ENCODE results near the gene AMOTL1.
A peak's percentile ranks its signal among the peaks of the same experiment; 100 is the strongest.

AMOTL1 gene

DNA sequence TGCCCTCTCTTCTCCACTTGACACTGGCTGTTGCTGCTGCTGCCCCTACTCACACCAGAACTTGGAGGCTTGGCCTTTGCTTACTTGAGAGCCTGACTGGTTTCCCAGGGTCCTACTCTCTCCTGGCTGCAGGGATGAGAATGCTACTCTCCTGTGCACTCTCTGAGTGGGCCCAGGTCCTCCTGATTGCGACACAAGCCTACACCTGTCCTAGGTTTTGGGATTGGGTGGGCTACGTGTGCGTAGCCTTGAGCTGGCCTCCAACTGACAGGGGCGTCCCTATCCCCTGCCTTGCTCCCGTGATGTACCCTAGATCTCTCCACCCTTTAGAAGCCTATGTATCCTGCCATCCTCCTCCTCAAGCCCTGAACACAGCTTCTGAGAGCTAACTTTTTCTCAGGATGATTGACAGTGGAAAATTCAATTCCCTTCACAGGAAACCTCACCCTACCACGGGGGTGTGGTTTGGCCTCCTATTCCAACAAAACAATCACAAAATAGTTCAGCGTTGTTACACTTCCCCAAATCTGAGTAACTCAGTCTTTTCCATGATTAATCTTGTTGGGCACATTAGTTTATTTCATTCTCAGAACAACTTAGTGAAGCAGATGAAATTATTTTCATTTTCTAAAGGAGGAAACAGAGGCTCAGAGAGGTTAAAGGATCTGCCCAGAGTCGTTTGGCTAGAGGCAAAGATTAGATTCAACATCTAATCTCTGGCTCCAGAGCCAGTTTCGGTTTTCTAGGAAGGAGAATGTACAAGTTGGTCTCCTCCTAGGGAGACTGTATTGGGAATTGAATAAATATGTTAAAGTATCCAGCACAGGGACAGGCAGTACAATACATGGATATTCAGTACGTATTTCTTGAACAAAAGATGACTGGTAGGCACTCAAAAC lies 17.6 kb upstream of the AMOTL1 start:
- Histone ChIP-seq H3K36me3 (ENCODE audit: insufficient read depth, low read length) (no peaks in the 10 kb centered on the region), H3K4me3 (no peak overlapping the region), H3K9ac (ENCODE audit: insufficient read length) (no peak overlapping the region), H3K27ac (no peak overlapping the region), H3K9me3 (ENCODE audit: low read depth, low read length) (no peaks in the 10 kb centered on the region)
- TF ChIP-seq FOXP2 (optimal IDR thresholded peaks at IDR 0.05; ENCODE audit: control extremely low read depth, extremely low read length, insufficient read depth): no peak
- no peak for DNase-seq (ENCODE audit: low read depth, low spot score)

DNA sequence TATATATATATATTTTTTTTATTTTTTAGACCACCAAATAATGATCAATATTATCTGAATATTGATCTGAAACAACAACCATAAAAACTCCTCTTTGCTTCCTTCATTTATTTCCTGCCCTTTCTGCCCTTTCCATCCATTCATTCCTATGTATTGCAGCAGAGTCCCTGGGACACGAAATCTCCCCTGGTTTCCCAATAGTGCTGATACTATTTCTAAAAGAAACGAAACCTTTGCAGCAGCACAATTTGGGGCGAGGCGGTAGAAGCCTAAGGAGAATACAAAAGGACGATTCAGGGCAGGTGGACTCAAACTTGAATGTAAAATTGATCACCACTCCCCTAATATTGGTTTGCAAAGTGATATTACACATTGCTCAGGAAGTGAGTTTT lies 16.9 kb upstream of the AMOTL1 start:
- H3K9ac ChIP-seq (ENCODE audit: insufficient read length): no peak overlapping the region
- no peaks in the 10 kb centered on the region for H3K36me3 ChIP-seq (ENCODE audit: insufficient read depth, low read length)
- DNase-seq (ENCODE audit: low read depth, low spot score): no peak
- TF ChIP-seq POLR2AphosphoS5 (IDR thresholded peaks at IDR 0.05; ENCODE audit: borderline replicate concordance, low read depth, low read length) (no peak), FOXP2 (optimal IDR thresholded peaks at IDR 0.05; ENCODE audit: control extremely low read depth, extremely low read length, insufficient read depth) (no peak), EZH2 (IDR thresholded peaks at IDR 0.05) (no peak)
- no peak overlapping the region for H3K4me3 ChIP-seq
- H3K9me3 ChIP-seq (ENCODE audit: low read depth, low read length): no peaks in the 10 kb centered on the region
- H3K27ac ChIP-seq: no peak overlapping the region

DNA sequence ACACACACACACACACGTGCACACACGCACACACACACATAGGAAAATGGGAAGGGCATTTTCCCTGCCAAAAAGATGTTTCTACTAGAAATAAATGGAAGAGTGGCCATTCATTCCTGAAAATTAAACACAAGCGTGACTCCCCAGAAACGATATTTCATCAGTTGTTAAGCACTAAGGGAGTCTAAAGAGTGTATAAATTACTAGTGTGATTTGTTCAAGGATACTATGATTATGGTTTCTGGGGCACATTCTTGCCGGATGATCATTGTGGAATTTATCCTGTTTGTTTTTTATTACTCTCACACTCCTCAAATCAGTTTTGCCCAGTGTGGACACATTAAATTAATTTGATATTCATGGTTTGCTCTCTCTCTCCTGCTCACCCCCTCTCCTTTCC lies 16.4 kb upstream of the AMOTL1 start:
- Histone ChIP-seq H3K4me3 (no peak overlapping the region), H3K36me3 (ENCODE audit: insufficient read depth, low read length) (no peaks in the 10 kb centered on the region), H3K9ac (ENCODE audit: insufficient read length) (no peak overlapping the region), H3K9me3 (ENCODE audit: low read depth, low read length) (no peaks in the 10 kb centered on the region), H3K27ac (no peak overlapping the region)
- no peak for DNase-seq (ENCODE audit: low read depth, low spot score)
- no peak for TF ChIP-seq POLR2AphosphoS5 (IDR thresholded peaks at IDR 0.05; ENCODE audit: borderline replicate concordance, low read depth, low read length)
- no peak for TF ChIP-seq FOXP2 (optimal IDR thresholded peaks at IDR 0.05; ENCODE audit: control extremely low read depth, extremely low read length, insufficient read depth)

DNA sequence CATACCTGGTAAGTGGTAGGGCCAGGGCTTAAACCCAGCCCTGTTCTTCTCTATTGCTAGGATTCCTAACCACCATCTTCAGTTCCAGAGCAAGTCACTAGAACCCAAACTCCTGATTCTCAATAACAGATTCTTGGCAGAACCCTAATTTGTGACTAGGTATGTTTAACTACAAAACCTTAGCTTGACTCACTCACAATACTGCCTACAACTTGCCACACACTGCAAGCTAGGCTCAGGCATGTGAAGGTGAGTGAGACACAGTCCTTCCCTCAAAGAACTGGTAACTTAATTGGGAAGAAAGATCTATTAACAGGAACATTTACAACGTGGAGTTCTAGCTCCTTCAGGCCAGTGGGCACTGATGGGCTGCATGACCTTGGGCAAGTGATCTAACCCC lies 14.5 kb upstream of the AMOTL1 start:
- H3K4me3 ChIP-seq: no peak overlapping the region
- H3K9ac ChIP-seq (ENCODE audit: insufficient read length): no peak overlapping the region
- no peaks in the 10 kb centered on the region for H3K36me3 ChIP-seq (ENCODE audit: insufficient read depth, low read length)
- no peak for TF ChIP-seq EZH2 (IDR thresholded peaks at IDR 0.05)
- TF ChIP-seq FOXP2 (optimal IDR thresholded peaks at IDR 0.05; ENCODE audit: control extremely low read depth, extremely low read length, insufficient read depth): no peak
- TF ChIP-seq POLR2AphosphoS5 (IDR thresholded peaks at IDR 0.05; ENCODE audit: borderline replicate concordance, low read depth, low read length): no peak
- H3K27ac ChIP-seq: no peak overlapping the region
- no peak for DNase-seq (ENCODE audit: low read depth, low spot score)
- no peaks in the 10 kb centered on the region for H3K9me3 ChIP-seq (ENCODE audit: low read depth, low read length)

DNA sequence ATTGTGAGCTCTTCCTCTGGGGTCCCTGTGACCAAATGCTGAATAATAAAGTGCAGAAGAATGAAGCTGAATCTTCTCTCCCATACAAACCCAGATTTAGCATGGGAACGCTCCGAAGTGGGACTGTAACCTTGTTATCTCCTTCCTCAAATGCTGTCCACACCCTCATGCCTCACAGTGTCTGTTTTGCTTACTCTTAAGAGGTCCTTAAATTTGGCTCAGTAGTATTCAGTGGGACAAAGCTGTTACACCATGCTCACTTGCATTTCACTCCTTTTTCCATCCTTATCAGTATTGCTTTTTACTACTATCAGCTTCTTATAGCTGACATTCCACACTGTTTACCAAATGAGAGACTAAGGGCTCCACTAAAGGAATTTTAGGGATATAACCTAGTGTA lies 13.8 kb upstream of the AMOTL1 start:
- no peak overlapping the region for H3K27ac ChIP-seq
- no peaks in the 10 kb centered on the region for H3K9me3 ChIP-seq (ENCODE audit: low read depth, low read length)
- DNase-seq (ENCODE audit: low read depth, low spot score): no peak
- H3K4me3 ChIP-seq: no peak overlapping the region
- H3K36me3 ChIP-seq (ENCODE audit: insufficient read depth, low read length): no peaks in the 10 kb centered on the region
- no peak overlapping the region for H3K9ac ChIP-seq (ENCODE audit: insufficient read length)
- TF ChIP-seq FOXP2 (optimal IDR thresholded peaks at IDR 0.05; ENCODE audit: control extremely low read depth, extremely low read length, insufficient read depth) (no peak), EZH2 (IDR thresholded peaks at IDR 0.05) (no peak), POLR2AphosphoS5 (IDR thresholded peaks at IDR 0.05; ENCODE audit: borderline replicate concordance, low read depth, low read length) (no peak)

DNA sequence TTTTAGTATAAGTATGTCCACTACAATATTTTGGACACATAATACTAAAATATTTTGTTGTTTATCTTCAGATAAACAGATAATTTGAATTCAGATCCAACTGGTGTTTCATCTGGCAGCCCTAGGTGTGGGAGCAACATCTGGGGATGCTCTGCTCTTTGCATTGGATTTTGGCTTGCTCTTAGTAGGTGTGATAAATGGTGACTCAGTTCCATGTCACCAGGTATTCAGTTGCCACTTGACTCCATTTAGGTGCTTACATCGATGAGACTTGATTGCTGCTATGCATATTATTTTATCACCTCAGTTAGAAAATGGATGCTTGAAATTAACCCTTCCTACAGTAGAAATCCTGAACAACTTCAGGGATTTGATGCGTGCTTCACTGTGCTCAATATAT lies 13.3 kb upstream of the AMOTL1 start:
- no peaks in the 10 kb centered on the region for H3K9me3 ChIP-seq (ENCODE audit: low read depth, low read length)
- no peaks in the 10 kb centered on the region for H3K36me3 ChIP-seq (ENCODE audit: insufficient read depth, low read length)
- H3K27ac ChIP-seq: no peak overlapping the region
- H3K4me3 ChIP-seq: no peak overlapping the region
- TF ChIP-seq POLR2AphosphoS5 (IDR thresholded peaks at IDR 0.05; ENCODE audit: borderline replicate concordance, low read depth, low read length): no peak
- no peak for TF ChIP-seq FOXP2 (optimal IDR thresholded peaks at IDR 0.05; ENCODE audit: control extremely low read depth, extremely low read length, insufficient read depth)
- TF ChIP-seq EZH2 (IDR thresholded peaks at IDR 0.05): no peak
- no peak overlapping the region for H3K9ac ChIP-seq (ENCODE audit: insufficient read length)
- DNase-seq (ENCODE audit: low read depth, low spot score): no peak

DNA sequence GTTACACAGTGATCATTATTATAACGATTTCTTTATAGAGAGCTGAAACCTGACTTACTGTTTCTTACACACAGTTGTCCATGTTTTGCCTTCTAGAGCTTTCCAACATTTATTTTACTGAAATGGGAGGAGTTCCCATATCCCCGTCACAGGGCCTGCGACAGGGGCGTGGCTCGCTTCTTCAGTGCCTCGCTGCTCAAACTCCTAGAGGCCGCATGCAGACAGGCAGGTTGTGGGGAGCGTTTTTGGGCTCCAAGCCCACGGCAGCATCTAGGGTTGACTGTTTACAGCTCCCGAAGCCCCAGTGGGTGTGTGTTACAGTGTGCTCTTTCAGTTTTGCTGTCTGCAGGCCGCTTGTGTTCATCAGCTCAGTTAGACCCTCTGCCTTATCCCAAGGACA lies 12.7 kb upstream of the AMOTL1 start:
- TF ChIP-seq FOXP2 (optimal IDR thresholded peaks at IDR 0.05; ENCODE audit: control extremely low read depth, extremely low read length, insufficient read depth) (no peak), EZH2 (IDR thresholded peaks at IDR 0.05) (no peak), POLR2AphosphoS5 (IDR thresholded peaks at IDR 0.05; ENCODE audit: borderline replicate concordance, low read depth, low read length) (no peak)
- no peaks in the 10 kb centered on the region for H3K36me3 ChIP-seq (ENCODE audit: insufficient read depth, low read length)
- no peak overlapping the region for H3K4me3 ChIP-seq
- H3K9me3 ChIP-seq (ENCODE audit: low read depth, low read length): no peaks in the 10 kb centered on the region
- no peak overlapping the region for H3K9ac ChIP-seq (ENCODE audit: insufficient read length)
- H3K27ac ChIP-seq: no peak overlapping the region
- DNase-seq (ENCODE audit: low read depth, low spot score): no peak

DNA sequence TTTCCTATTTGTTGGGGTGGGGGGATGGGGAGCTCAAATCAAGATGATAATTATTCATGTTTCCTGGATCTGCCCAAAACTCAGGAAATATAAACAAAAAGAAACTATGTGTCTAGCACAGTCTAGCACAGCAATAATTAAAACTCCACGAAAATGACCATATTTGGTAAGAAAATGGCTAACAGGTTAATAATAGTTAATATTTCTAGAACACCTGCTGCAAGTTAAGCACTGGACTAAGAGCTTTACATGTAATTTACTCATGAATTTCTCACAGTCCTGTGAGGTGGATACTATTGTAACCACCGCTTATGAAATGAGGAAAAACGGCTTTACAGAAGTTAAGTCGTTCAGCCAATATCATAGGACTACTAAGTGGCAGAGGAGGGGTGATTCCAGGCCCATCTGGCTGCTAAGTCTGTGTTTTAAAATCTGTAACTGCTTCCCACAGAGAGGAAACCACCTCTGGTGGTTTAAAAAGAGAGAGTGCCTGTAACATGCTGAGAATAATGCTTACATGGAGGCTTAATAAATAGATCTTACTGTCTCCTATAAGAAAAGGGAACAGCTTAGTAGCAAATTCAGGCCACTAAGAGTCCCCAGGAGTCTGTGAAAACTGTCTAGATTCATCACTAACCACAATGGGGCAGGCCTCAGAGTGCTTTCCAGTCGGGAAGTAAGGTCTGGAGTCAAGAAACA lies 11.0 kb upstream of the AMOTL1 start:
- peak overlapping the region; percentile 75; the same call in 1 of the 2 replicates for H3K27ac ChIP-seq
- peak overlapping the region; percentile 14 for H3K9ac ChIP-seq (ENCODE audit: insufficient read length)
- DNase-seq (ENCODE audit: low read depth, low spot score): no peak
- TF ChIP-seq EZH2 (IDR thresholded peaks at IDR 0.05) (no peak), POLR2AphosphoS5 (IDR thresholded peaks at IDR 0.05; ENCODE audit: borderline replicate concordance, low read depth, low read length) (no peak), FOXP2 (optimal IDR thresholded peaks at IDR 0.05; ENCODE audit: control extremely low read depth, extremely low read length, insufficient read depth) (no peak)
- no peaks in the 10 kb centered on the region for H3K9me3 ChIP-seq (ENCODE audit: low read depth, low read length)
- no peaks in the 10 kb centered on the region for H3K36me3 ChIP-seq (ENCODE audit: insufficient read depth, low read length)
- H3K4me3 ChIP-seq: peak overlapping the region; percentile 8; the same call in 1 of the 2 replicates

Measured in SK-N-MC (cell line).